GM18505 (cell line): ENCODE measurements around the gene RUNX1.

Experiments
- ATAC-seq: cut with Tn5 transposase; IDR thresholded peaks from one replicate; pipeline ENCODE4 v1.9.1; 2021; ENCODE audit not compliant: unreplicated experiment
- POLR2A ChIP-seq: IDR thresholded peaks from 4 replicates; pipeline ENCODE4 v1.6.1; 2011; ENCODE audit warnings: borderline replicate concordance; ENCODE audit not compliant: insufficient read depth, insufficient read length; ENCODE audit errors: extremely low read depth

RUNX1 gene

GRCh38 chr21:34934350-34934749, 114.8 kb downstream of the RUNX1 start:
- TF ChIP-seq POLR2A = no peak
- no peak for ATAC-seq

GRCh38 chr21:34933609-34934335, 115.3 kb downstream of the RUNX1 start:
- peak; percentile 68 for ATAC-seq
- TF ChIP-seq POLR2A = no peak

- no peak for TF ChIP-seq POLR2A
- ATAC-seq = no peak
Observed at GRCh38 chr21:34932233-34932632, 116.9 kb downstream of the RUNX1 start.

- ATAC-seq = no peak
- TF ChIP-seq POLR2A = no peak
Observed at GRCh38 chr21:34930971-34931370, 118.1 kb downstream of the RUNX1 start.

GRCh38 chr21:34928637-34929036, 120.5 kb downstream of the RUNX1 start:
- ATAC-seq = no peak

GRCh38 chr21:34927992-34928391, 121.1 kb downstream of the RUNX1 start:
- no peak for TF ChIP-seq POLR2A
- no peak for ATAC-seq

More at GRCh38 chr21:34928637-34929036, 120.5 kb downstream of the RUNX1 start:
- no peak for TF ChIP-seq POLR2A

GRCh38 chr21:34926803-34927467, 122.2 kb downstream of the RUNX1 start:
- no peak for TF ChIP-seq POLR2A
- no peak for ATAC-seq

GRCh38 chr21:34925597-34925996, 123.5 kb downstream of the RUNX1 start:
- ATAC-seq = no peak
- no peak for TF ChIP-seq POLR2A

GRCh38 chr21:34924771-34925419, 124.2 kb downstream of the RUNX1 start:
- ATAC-seq = no peak
- no peak for TF ChIP-seq POLR2A

GRCh38 chr21:34924194-34924593, 124.9 kb downstream of the RUNX1 start:
- no peak for TF ChIP-seq POLR2A
- ATAC-seq = no peak

- no peak for TF ChIP-seq POLR2A
- ATAC-seq = no peak
Observed at GRCh38 chr21:34923626-34924025, 125.5 kb downstream of the RUNX1 start.

GRCh38 chr21:34923202-34923601, 125.9 kb downstream of the RUNX1 start:
- ATAC-seq = no peak
- no peak for TF ChIP-seq POLR2A

- ATAC-seq = no peak
Observed at GRCh38 chr21:34922479-34922878, 126.6 kb downstream of the RUNX1 start.

GRCh38 chr21:34921151-34921550, 128.0 kb downstream of the RUNX1 start:
- no peak for TF ChIP-seq POLR2A
- no peak for ATAC-seq

More at GRCh38 chr21:34922479-34922878, 126.6 kb downstream of the RUNX1 start:
- no peak for TF ChIP-seq POLR2A

- ATAC-seq = no peak
- TF ChIP-seq POLR2A = no peak
Observed at GRCh38 chr21:34919406-34919805, 129.7 kb downstream of the RUNX1 start.

GRCh38 chr21:34916446-34916845, 132.7 kb downstream of the RUNX1 start:
- no peak for TF ChIP-seq POLR2A
- ATAC-seq = no peak
